Hematopoietic multipotent progenitor cell (in vitro differentiated cells): ENCODE data around the gene INTS1. TPM values are rescaled to one million over a fixed set of nuclear protein-coding genes. Genes with fewer than 3 reads are reported as not detected.

Source experiments
- DNase-seq, 3 donors: peaks; one replicate each; pipeline ENCODE4 v3.0.0-alpha.2; 2011 to 2015; ENCODE audit warnings: low read depth in 2 of 3, low spot score in 2 of 3
- total RNA-seq: library from RNA; depleted of rRNA; stranded (reverse); fragments of >200 nt; gene quantifications from one replicate; pipeline ENCODE4 v1.2.3, GENCODE V29; 2012

Gene INTS1
- total RNA-seq, 1 donor: 61.4 TPM

- DNase-seq: no peak
These were observed 12.0 kb downstream of the INTS1 start for GRCh38 chr7:1492221-1492620.

DNA sequence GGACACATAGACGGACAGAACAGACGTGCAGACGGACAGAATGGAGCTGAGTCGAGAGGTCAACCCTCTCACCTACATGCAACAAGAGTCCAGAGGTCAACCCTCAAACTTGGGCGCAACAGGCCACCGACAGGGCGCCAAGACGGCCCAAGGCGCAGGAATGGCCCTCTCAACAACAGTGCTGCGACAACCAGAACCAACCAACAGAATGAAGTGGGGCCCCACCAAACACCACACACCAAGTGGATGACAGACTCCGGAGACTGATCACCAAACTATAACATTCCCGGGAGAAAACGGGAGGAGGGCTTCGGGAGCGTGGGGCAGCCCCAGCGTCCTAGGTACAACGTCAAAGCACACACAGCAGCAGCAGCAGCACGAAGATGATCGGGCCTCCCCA is 13.4 kb downstream of the INTS1 start:
- no peak for DNase-seq

- no peak for DNase-seq
These were observed 14.9 kb downstream of the INTS1 start for GRCh38 chr7:1489336-1489735.

GRCh38 chr7:1488016-1488415 is 16.2 kb downstream of the INTS1 start:
- DNase-seq: no peak

DNA sequence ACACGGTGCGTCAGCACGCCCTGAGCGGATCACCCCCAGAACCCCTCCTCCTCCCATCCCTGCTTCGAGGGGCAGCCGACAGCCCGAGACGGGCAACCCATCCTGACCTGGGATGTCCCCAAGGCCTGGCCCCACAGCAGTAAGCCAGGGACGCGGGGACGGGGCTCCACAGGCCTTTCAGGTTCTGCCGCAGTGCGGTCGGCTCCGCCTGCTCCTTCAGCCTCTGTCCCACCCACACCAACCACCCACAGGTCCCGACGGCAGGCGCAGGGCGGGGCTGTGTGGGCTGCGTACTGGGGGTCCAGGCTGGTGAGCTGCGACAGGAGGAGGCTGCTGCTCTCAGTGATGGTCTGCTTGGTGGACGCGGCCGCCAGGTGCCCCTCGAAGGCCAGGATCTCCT is 16.7 kb downstream of the INTS1 start:
- DNase-seq: no peak

DNA sequence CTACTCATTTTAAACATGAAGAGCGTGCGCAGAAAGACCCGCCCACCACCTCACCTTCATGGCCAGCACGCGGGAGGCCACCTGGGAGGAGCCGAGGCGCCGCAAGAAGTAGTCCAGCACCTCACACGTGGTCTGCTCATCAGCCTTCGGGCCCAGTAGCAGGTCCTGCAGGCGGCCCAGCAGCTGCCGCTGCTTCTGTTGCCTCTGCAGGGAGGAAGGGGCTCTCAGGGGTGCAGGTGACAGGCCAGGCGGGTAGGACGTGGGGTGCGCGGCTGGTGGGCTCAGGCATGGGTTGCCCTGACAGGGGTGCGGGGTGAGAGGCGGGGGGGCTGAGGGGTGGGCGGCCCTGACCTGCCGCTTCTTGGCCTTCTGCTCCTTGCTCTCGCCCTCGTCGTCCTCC is 17.6 kb downstream of the INTS1 start:
- no peak for DNase-seq

DNA sequence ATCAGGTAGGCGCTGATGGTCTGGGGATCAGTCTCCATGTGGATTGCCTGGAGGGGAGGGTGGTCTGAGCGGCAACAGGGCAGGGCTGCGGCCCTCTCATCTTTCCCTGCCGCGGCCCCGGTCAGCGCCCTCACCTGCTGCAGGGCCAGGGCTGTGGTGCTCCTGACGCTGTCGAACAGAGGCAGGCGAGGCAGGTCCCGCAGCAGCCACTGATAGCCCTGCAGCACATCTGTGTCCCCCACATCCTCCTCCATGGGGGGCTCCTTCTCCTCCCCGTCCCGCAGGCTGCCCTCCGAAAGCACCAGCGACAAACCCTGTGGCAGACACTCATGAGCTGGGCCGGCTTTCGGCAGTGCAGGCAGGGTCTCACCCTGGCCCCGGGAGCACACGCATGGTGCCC is 19.0 kb downstream of the INTS1 start:
- no peak for DNase-seq

DNA sequence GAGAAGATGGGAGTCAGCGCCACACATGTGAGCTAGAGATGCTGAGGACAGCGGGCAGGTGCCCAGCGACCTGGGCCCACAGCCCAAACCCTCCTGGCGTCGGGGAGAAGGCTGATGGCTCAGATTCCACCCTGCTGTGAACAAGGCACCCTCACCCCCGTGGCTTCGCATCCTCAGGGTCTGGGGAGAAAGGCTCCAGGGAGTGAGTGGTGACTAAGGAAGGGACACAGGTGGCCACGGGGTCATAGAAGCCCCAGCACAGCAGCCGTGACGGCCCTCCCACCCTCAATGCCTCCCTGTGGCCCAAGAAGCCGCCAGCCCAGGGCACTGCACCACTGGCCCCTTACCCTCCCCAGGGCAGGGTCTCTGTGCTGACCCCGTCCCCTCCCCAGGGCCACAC is 19.6 kb downstream of the INTS1 start:
- DNase-seq: no peak

- no peak for DNase-seq
These were observed 20.4 kb downstream of the INTS1 start for GRCh38 chr7:1483536-1484505.

- no peak for DNase-seq
These were observed 21.1 kb downstream of the INTS1 start for GRCh38 chr7:1483079-1483478.

- DNase-seq: no peak
These were observed 22.9 kb downstream of the INTS1 start for GRCh38 chr7:1481300-1481699.

GRCh38 chr7:1480670-1481069 is 23.5 kb downstream of the INTS1 start:
- no peak for DNase-seq

- DNase-seq: no peak
These were observed 24.9 kb downstream of the INTS1 start for GRCh38 chr7:1479287-1479686.

GRCh38 chr7:1478480-1478879 is 25.7 kb downstream of the INTS1 start:
- DNase-seq: no peak

DNA sequence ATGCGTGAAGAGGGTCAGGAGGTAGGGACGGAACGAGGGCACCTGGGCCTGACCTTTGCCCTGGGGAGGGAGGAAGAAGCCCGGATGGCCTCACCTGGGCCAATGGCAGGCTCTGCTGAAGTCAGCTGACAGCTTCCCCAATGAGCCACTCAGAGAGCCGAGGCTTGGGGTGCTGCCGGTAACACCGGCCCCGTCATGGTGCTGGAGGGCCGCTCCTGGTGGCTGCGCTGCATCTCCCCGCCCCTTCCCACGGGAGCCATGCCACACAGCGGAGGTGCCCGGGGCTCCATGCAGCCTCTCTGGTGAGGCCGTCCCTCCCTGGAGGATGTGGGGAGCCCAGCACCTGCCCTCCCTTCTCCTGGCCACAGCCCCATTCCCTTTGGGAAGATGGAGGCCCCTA is 27.3 kb downstream of the INTS1 start:
- DNase-seq: no peak

DNA sequence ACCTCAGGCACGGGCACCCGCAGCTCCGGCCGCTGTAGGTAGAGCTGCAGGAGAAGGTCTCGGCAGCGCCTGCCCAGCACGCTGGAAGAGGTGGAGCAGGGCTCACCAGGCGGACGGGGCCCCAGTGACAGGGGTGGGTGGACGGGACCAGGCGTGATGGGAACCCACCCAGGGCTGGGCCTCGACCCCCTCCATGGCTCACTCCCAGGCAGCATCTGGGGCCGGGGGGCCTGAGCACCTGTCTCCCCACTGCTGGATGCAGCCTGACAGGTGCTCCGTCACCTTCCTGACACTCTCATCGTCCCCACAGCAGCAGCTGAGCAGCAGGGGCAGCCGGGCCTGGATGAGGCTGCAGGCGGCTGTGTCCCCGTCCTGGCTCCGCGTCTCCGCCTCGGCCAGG is 28.2 kb downstream of the INTS1 start:
- no peak for DNase-seq

- DNase-seq: no peak
These were observed 28.8 kb downstream of the INTS1 start for GRCh38 chr7:1475393-1475792.

- DNase-seq: no peak
These were observed 29.5 kb downstream of the INTS1 start for GRCh38 chr7:1474736-1475135.

DNA sequence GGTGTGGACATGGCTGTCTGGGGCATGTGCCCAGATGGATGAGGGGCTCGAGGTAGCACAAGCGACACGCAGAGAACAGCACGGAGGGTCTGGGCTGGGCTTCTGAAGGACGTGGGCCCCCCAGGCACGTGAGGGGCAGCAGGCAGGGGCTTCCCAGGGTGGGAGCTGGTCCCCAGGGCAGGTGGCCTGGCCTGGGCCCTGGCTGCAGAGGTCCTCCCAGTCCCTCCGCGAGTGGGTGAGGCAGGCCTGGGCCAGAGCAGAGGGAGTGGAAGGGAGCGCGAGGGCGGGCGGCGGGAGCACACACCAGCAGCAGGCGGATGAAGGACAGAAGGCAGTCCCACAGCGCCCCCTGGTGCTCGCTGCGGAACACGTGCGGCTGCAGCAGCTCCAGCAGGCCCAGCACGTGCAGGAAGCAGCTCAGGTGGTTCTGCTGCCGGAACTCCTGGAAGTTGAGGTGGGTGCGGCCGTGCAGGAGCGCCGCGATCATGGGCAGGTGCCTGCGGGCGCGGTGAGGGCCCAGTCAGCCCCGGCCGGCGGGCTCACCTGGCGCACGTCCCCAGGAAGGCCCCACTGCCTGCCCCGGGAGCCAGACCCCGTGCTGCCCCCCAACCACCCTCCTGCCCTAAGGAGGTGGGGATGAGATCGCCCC is 30.2 kb downstream of the INTS1 start:
- DNase-seq: peak; percentile 80 to 86 (median 82)

- no peak for DNase-seq
These were observed 33.3 kb downstream of the INTS1 start for GRCh38 chr7:1470901-1471300.

- no peak for DNase-seq
These were observed 35.4 kb downstream of the INTS1 start for GRCh38 chr7:1468643-1469298.

DNA sequence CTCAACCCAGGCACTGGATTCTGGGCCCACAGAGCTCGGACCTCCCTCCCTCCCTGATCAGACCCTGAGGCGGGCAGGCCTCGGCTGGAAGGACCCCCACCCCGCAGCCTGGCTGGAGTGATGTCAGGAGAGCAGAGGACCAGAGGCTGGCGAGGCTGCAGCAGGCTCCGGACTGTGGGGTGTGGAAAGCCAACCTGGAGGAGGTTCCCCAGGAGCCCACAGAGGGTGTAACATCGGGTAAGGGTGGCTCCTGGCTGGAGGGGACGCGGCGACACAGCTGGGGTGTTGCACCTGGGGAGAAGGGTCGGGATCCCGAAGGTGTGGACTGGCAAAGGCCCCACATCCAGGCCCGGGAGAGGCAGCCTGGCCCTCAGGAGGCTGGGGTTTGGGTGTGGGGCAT is 36.0 kb downstream of the INTS1 start:
- DNase-seq: no peak
